Kidney (tissue), 14 donors: Measurements from ENCODE around the gene DIDO1. TPM values are rescaled to one million over a fixed set of nuclear protein-coding genes. Genes with fewer than 3 reads are reported as not detected.

Source experiments
- DNase-seq, 5 donors: peaks; one replicate each; pipeline ENCODE4 v3.0.0-alpha.2; 2013 to 2020
- FAIRE-seq: peaks from 2 replicates; lab custom pipeline; 2012; peaks lifted over from hg19 to GRCh38; lab: Jason Lieb, UNC
- H3K27ac ChIP-seq, 2 donors: one replicate each; pipeline ENCODE4 v1.7.0; 2013; ENCODE audit warnings: low read depth in 2 of 2, low read length in 2 of 2, inconsistent platforms in 1 of 2
- H3K27me3 ChIP-seq: one replicate; pipeline ENCODE4 v1.7.1; 2013; ENCODE audit warnings: low read length, inconsistent platforms; ENCODE audit not compliant: control insufficient read depth, insufficient read depth
- H3K36me3 ChIP-seq, 3 donors: one replicate each; pipeline versions ENCODE4 v1.7.0 to v1.7.1; 2013; ENCODE audit warnings: low read length in 3 of 3, control low read depth in 1 of 3, inconsistent platforms in 1 of 3; ENCODE audit not compliant: insufficient read depth in 3 of 3, control insufficient read depth in 2 of 3
- H3K4me1 ChIP-seq, 3 donors: one replicate each; pipeline versions ENCODE4 v1.7.0 to v1.7.1; 2013; ENCODE audit warnings: low read length in 3 of 3, inconsistent platforms in 1 of 3, low read depth in 1 of 3; ENCODE audit not compliant: control insufficient read depth in 2 of 3, insufficient read depth in 2 of 3
- H3K4me3 ChIP-seq, 3 donors: one replicate each; pipeline versions ENCODE4 v1.7.0 to v1.8.1; 2013; ENCODE audit warnings: low read length in 3 of 3, control low read depth in 1 of 3, inconsistent platforms in 1 of 3
- H3K9ac ChIP-seq, 3 donors: one replicate each; pipeline versions ENCODE4 v1.7.0 to v1.7.1; 2013; ENCODE audit warnings: low read length in 3 of 3, control low read depth in 1 of 3, inconsistent platforms in 1 of 3
- H3K9me3 ChIP-seq, 3 donors: one replicate each; pipeline versions ENCODE4 v1.7.0 to v1.7.1; 2013; ENCODE audit warnings: low read length in 3 of 3, control low read depth in 1 of 3, inconsistent platforms in 1 of 3; ENCODE audit not compliant: control insufficient read depth in 2 of 3, insufficient read depth in 1 of 3
- intact Hi-C: fragments of 100-400 bp; cut with DNase I; formaldehyde crosslinking; loops from one replicate; pipeline ENCODE4 v1.11.1; 2022
- polyA plus RNA-seq: library from polyadenylated mRNA; stranded (reverse); fragments of 350-450 nt; fragmentation: Illumina TruSeq; extraction: RNeasy Lipid Tissue Mini Kit (QIAGEN cat#74804); gene quantifications from one replicate; pipeline ENCODE4 v1.2.3, GENCODE V29; 2014; ENCODE audit warnings: low read depth, low replicate concordance; ENCODE audit not compliant: insufficient read depth
- total RNA-seq: library from RNA; stranded (reverse); fragmentation: NEBNext Ultra II Directional; extraction: Animal tissue kit (Norgen Biotek cat#: 25700); gene quantifications from one replicate; pipeline ENCODE4 v1.2.1, GENCODE V29; 2021
- TF ChIP-seq, protein P1 (sequence below): IDR thresholded peaks from 3 replicates; pipeline ENCODE4 v1.5.1; 2012; ENCODE audit warnings: mild to moderate bottlenecking, moderate library complexity, borderline replicate concordance; ENCODE audit not compliant: insufficient read depth; ENCODE audit errors: extremely low read depth
- donor health status: control.
- donor health status: control.
- donor health status: control.
- donor health status: control.
- donor health status: control.
- donor health status: DM: yes; HTN: yes; CAD: no.
- donor health status: Normal renal cell carcinoma (clear cell type).

The DIDO1 gene
- total and polyA plus RNA-seq, 2 donors from 2014 or later = 23.0 to 67.9 TPM

DNA sequence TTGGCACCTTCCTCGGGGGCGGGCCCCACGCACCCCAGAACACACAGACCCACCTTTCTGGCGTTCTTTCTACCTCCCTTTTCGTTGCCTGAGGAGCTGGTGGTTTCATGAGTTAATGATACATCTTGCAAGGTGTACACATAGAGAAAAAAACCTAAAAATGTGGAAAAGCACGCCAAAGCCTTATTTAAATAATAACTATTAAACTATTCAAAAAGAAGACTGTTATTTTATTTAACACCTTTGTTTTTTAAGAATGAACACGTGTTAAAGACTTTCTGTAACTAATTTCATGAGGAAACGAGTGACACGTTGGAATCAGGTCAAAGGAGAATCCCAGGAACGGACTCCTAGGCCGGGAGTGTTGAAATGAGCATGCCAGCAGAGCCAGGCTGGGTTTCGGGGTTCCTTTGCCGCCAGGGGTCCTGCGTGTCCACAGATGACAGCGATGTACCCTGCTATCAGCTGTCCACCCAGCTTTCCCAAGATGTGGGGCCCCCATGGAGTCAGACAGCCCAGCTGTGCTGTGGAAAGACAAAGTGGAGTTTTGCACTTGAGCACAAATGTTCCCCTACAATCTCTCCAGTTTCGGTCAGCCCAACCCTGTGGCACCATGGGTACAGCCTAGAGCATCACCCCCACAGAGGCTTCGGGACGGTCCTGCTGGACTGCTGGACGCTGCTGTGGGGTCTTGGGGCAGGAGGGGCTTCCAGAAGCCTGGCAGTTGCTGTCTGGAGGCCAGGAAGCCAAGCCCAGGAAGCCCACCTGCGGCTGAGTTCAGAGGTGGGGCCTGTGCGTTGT, 42.3 kb upstream of the DIDO1 start:
- DNase-seq = no peak
- no peak overlapping the region for H3K27ac ChIP-seq

DNA sequence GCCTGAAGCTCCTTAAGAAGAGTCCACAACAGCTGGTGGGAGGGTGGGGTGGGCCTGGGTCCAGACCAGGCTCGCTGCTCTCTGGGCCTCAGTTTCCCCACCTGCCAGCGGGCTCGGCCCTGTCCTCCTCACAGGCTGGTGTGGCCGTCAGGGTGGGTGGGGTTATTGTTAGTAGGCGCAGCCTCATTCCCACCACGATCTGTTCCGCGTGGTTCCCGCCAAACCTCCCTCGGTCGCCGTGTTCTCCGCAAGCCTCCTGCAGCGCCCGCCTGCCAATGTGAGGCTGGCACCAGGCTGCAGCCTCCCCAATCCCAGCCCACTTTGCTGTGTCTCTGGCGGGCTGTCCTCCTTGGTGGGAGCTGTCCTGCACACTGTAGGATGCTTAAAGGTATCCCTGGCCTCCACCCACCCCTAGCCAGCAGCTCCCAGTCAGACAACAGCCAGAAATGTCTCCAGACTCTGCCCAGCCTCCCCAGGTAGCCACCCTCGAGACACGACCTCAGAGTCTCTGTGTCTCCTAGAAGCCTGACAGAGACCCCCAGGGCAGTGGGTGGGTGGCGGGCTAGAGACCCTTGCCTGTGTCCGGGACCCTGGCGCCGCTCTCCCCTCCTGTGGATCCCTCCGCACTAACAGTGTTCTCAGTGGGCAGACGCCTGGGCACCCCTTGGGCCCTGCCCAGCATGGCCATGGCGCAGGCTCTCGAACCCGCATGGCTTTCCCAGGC, 41.5 kb upstream of the DIDO1 start:
- TF ChIP-seq, protein P1, sequence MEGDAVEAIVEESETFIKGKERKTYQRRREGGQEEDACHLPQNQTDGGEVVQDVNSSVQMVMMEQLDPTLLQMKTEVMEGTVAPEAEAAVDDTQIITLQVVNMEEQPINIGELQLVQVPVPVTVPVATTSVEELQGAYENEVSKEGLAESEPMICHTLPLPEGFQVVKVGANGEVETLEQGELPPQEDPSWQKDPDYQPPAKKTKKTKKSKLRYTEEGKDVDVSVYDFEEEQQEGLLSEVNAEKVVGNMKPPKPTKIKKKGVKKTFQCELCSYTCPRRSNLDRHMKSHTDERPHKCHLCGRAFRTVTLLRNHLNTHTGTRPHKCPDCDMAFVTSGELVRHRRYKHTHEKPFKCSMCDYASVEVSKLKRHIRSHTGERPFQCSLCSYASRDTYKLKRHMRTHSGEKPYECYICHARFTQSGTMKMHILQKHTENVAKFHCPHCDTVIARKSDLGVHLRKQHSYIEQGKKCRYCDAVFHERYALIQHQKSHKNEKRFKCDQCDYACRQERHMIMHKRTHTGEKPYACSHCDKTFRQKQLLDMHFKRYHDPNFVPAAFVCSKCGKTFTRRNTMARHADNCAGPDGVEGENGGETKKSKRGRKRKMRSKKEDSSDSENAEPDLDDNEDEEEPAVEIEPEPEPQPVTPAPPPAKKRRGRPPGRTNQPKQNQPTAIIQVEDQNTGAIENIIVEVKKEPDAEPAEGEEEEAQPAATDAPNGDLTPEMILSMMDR = no peak

More for the DNA sequence above, 42.3 kb upstream of the DIDO1 start:
- H3K4me3 ChIP-seq = no peak overlapping the region
- peaks cover 7% of the 10 kb centered on the region for H3K27me3 ChIP-seq
- peaks cover 0 to 2% (median 0%) of the 10 kb centered on the region in 3 donors for H3K4me1 ChIP-seq
- TF ChIP-seq, protein P1 = no peak
- intact Hi-C loops = no loop called here
- no peaks in the 10 kb centered on the region for H3K9me3 ChIP-seq
- FAIRE-seq = no peak
- no peaks in the 10 kb centered on the region for H3K36me3 ChIP-seq
- no peak overlapping the region for H3K9ac ChIP-seq

DNA sequence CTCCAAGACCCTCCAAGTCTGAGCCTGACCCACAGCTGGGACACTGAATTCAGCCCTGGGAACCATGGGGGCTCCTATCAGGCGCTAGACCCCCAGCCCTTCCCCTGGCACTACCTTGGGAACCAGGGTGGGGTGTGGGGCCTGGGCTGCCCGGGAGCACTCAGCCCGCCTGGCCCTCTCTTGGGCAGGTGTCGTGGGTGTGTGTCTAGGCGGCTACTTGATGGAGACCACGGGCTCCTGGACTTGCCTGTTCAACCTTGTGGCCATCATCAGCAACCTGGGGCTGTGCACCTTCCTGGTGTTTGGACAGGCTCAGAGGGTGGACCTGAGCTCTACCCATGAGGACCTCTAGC, 40.8 kb upstream of the DIDO1 start:
- peaks cover under 1% of the 10 kb centered on the region for H3K27me3 ChIP-seq
- H3K9ac ChIP-seq = no peak overlapping the region
- TF ChIP-seq, protein P1 = no peak
- DNase-seq = no peak
- no peaks in the 10 kb centered on the region for H3K9me3 ChIP-seq
- H3K4me1 ChIP-seq = peaks cover 0 to under 1% (median 0%) of the 10 kb centered on the region in 3 donors
- no peaks in the 10 kb centered on the region for H3K36me3 ChIP-seq
- no peak for FAIRE-seq
- H3K4me3 ChIP-seq = no peak overlapping the region
- no peak overlapping the region for H3K27ac ChIP-seq
- intact Hi-C loops = no loop called here

More for the DNA sequence above, 41.5 kb upstream of the DIDO1 start:
- no peaks in the 10 kb centered on the region for H3K9me3 ChIP-seq
- no peak for FAIRE-seq
- intact Hi-C loops = no loop called here
- H3K27me3 ChIP-seq = peaks cover 2% of the 10 kb centered on the region
- H3K27ac ChIP-seq = no peak overlapping the region
- no peaks in the 10 kb centered on the region for H3K36me3 ChIP-seq
- no peak for DNase-seq
- peaks cover 0 to 2% (median 0%) of the 10 kb centered on the region in 3 donors for H3K4me1 ChIP-seq
- no peak overlapping the region for H3K9ac ChIP-seq
- H3K4me3 ChIP-seq = no peak overlapping the region
